Sciatic nerve (tissue), 2 donors: ENCODE data around the gene DNAH8. TPM values are rescaled to one million over a fixed set of nuclear protein-coding genes. Genes with fewer than 3 reads are reported as not detected.

Experiments used
- ATAC-seq: fragments of 200-7000 bp; cut with Tn5 transposase; one replicate; pipeline ENCODE4 v1.9.1; 2020; ENCODE audit warnings: mild to moderate bottlenecking, moderate library complexity
- DNase-seq: peaks from one replicate; pipeline ENCODE4 v3.0.0-alpha.2; 2020; ENCODE audit warnings: low spot score
- intact Hi-C: fragments of 100-400 bp; cut with DNase I; formaldehyde crosslinking; loops from one replicate; pipeline ENCODE4 v1.14.2; 2022
- total RNA-seq: library from RNA; stranded (reverse); fragmentation: NEBNext Ultra II Directional; extraction: Animal tissue kit (Norgen Biotek cat#: 25700); gene quantifications from one replicate; pipeline ENCODE4 v1.2.1, GENCODE V29; 2021
- donor health status: DM: no; HTN: no; CAD: no.
- donor health status: DM: no; HTN: no; CAD: no.

The DNAH8 gene
- total RNA-seq, 1 donor from 2014 or later = 0.13 TPM

GRCh38 chr6:39020136-39020535 is 305.0 kb downstream of the DNAH8 start:
- ATAC-seq = no peak
- no peak for DNase-seq
- intact Hi-C loops = no loop called here

- intact Hi-C loops = no loop called here
- ATAC-seq (no peak), DNase-seq (no peak)
Observed at GRCh38 chr6:39021041-39021440, 305.9 kb downstream of the DNAH8 start.

- intact Hi-C loops = no loop called here
- DNase-seq (no peak), ATAC-seq (no peak)
Observed at GRCh38 chr6:39021779-39022178, 306.7 kb downstream of the DNAH8 start.

GRCh38 chr6:39026175-39026574 is 311.1 kb downstream of the DNAH8 start:
- DNase-seq = no peak
- intact Hi-C loops = no loop called here
- no peak for ATAC-seq

- ATAC-seq (no peak), DNase-seq (no peak)
- intact Hi-C loops = no loop called here
Observed at GRCh38 chr6:39029156-39030011, 314.3 kb downstream of the DNAH8 start.

GRCh38 chr6:39035681-39036080 is 320.6 kb downstream of the DNAH8 start:
- DNase-seq (no peak), ATAC-seq (no peak)
- intact Hi-C loops = no loop called here

- no peak for ATAC-seq
- intact Hi-C loops = no loop called here
- no peak for DNase-seq
Observed at GRCh38 chr6:39037082-39037508, 322.0 kb downstream of the DNAH8 start.

- intact Hi-C loops = no loop called here
- DNase-seq (no peak), ATAC-seq (no peak)
Observed at GRCh38 chr6:39037707-39038106, 322.6 kb downstream of the DNAH8 start.

GRCh38 chr6:39040080-39040673 is 325.1 kb downstream of the DNAH8 start:
- ATAC-seq (no peak), DNase-seq (no peak)
- intact Hi-C loops = no loop called here

- no peak for ATAC-seq
- intact Hi-C loops = no loop called here
Observed at GRCh38 chr6:39041072-39041471, 326.0 kb downstream of the DNAH8 start.

GRCh38 chr6:39043776-39044175 is 328.7 kb downstream of the DNAH8 start:
- intact Hi-C loops = no loop called here
- DNase-seq (no peak), ATAC-seq (no peak)

More at GRCh38 chr6:39041072-39041471, 326.0 kb downstream of the DNAH8 start:
- no peak for DNase-seq

- DNase-seq (no peak), ATAC-seq (no peak)
- intact Hi-C loops = no loop called here
Observed at GRCh38 chr6:39044181-39044580, 329.1 kb downstream of the DNAH8 start.

- DNase-seq (no peak), ATAC-seq (no peak)
- intact Hi-C loops = no loop called here
Observed at GRCh38 chr6:39047434-39048327, 332.6 kb downstream of the DNAH8 start.

- no peak for ATAC-seq
- intact Hi-C loops = no loop called here
Observed at GRCh38 chr6:39048481-39049399, 333.6 kb downstream of the DNAH8 start, which contains the start of gene GLP1R. Gene GLP1R, plus strand, starts transcription at chr6:39048781. Its CDS starts 60 bp downstream, at chr6:39048841.

GRCh38 chr6:39049575-39050283 is 334.6 kb downstream of the DNAH8 start:
- DNase-seq (no peak), ATAC-seq (no peak)
- intact Hi-C loops = no loop called here

More at GRCh38 chr6:39048481-39049399, 333.6 kb downstream of the DNAH8 start, which contains the start of gene GLP1R:
- no peak for DNase-seq

GRCh38 chr6:39050453-39051112 is 335.5 kb downstream of the DNAH8 start:
- no peak for ATAC-seq
- intact Hi-C loops = no loop called here
- no peak for DNase-seq

- no peak for ATAC-seq
Observed at GRCh38 chr6:39051399-39052122, 336.4 kb downstream of the DNAH8 start.

More at GRCh38 chr6:39051399-39052122, 336.4 kb downstream of the DNAH8 start:
- DNase-seq = no peak
- intact Hi-C loops = no loop called here
